Esophagus squamous epithelium (tissue), 5 donors: ENCODE results near the gene MFN2. TPM values are rescaled to one million over a fixed set of nuclear protein-coding genes. Genes with fewer than 3 reads are reported as not detected.

Source experiments
- DNase-seq: peaks from one replicate; lab custom pipeline; 2025; lab: John Stamatoyannopoulos, UW
- H3K27ac ChIP-seq, 4 donors: fragments of 200-600 bp; sonication (generic); one replicate each; pipeline ENCODE4 v1.5.1; 2016 to 2019; ENCODE audit warnings: mild to moderate bottlenecking in 1 of 4
- H3K27me3 ChIP-seq, 4 donors: fragments of 200-600 bp; sonication (generic); 1 replicate in 3 of 4; 2 replicates in 1 of 4; pipeline versions ENCODE4 v1.5.1 to v1.6.0; 2017 to 2021; ENCODE audit warnings: antibody characterized with exemption in 1 of 4
- H3K36me3 ChIP-seq, 3 donors: fragments of 200-600 bp; sonication (generic); one replicate each; pipeline ENCODE4 v1.5.1; 2016 to 2019
- H3K4me1 ChIP-seq, 3 donors: fragments of 200-600 bp; sonication (generic); one replicate each; pipeline ENCODE4 v1.5.1; 2017 to 2019
- H3K4me3 ChIP-seq, 4 donors: fragments of 200-600 bp; sonication (generic); 1 replicate in 3 of 4; 2 replicates in 1 of 4; pipeline ENCODE4 v1.5.1; 2016 to 2019; ENCODE audit warnings: mild to moderate bottlenecking in 2 of 4, moderate library complexity in 1 of 4
- H3K9me3 ChIP-seq, 3 donors: fragments of 200-600 bp; sonication (generic); one replicate each; pipeline ENCODE4 v1.5.1; 2016 to 2019
- POLR2A ChIP-seq, 4 donors: fragments of 450-650 bp; IDR thresholded peaks; one replicate each; pipeline ENCODE4 v1.6.1; 2017; ENCODE audit warnings: antibody characterized with exemption in 4 of 4, mild to moderate bottlenecking in 4 of 4, moderate library complexity in 3 of 4
- WGBS, 2 donors: methylation state at CpG; one replicate each; pipeline ENCODE4 v1.1.5; 2018; 5-methylcytosine and 5-hydroxymethylcytosine counted together
- intact Hi-C: fragments of 100-400 bp; cut with DNase I; formaldehyde crosslinking; loops from one replicate; pipeline ENCODE4 v1.15.0; 2022
- total RNA-seq, 4 donors: library from RNA; depleted of rRNA; stranded (reverse); fragments of >200 nt; gene quantifications; one replicate each; pipeline ENCODE4 v1.1.0, GENCODE V29; 2016
- TF ChIP-seq, protein P1 (sequence below), 6 experiments: fragments of 450-650 bp in 4 of 6; fragments of 200-600 bp in 2 of 6; sonication (generic) in 2 of 6; IDR thresholded peaks; one replicate each; pipeline ENCODE4 v1.5.1; 2016 to 2019; ENCODE audit warnings: antibody characterized with exemption in 6 of 6, mild to moderate bottlenecking in 4 of 6, moderate library complexity in 4 of 6
- donor health status: DM: yes; HTN: yes; CAD: no.

Gene MFN2
- total RNA-seq, 4 donors from 2014 or later = 64.4 to 96.9 (median 78.7) TPM

- no peak for DNase-seq
- intact Hi-C loops = no loop called here
- H3K27me3 ChIP-seq = peaks cover 0 to 22% (median 0%) of the 10 kb centered on the region in 4 donors
- H3K4me3 ChIP-seq = no peak overlapping the region
- H3K4me1 ChIP-seq = peaks cover 7 to 22% (median 11%) of the 10 kb centered on the region in 3 donors
- TF ChIP-seq, protein P1, sequence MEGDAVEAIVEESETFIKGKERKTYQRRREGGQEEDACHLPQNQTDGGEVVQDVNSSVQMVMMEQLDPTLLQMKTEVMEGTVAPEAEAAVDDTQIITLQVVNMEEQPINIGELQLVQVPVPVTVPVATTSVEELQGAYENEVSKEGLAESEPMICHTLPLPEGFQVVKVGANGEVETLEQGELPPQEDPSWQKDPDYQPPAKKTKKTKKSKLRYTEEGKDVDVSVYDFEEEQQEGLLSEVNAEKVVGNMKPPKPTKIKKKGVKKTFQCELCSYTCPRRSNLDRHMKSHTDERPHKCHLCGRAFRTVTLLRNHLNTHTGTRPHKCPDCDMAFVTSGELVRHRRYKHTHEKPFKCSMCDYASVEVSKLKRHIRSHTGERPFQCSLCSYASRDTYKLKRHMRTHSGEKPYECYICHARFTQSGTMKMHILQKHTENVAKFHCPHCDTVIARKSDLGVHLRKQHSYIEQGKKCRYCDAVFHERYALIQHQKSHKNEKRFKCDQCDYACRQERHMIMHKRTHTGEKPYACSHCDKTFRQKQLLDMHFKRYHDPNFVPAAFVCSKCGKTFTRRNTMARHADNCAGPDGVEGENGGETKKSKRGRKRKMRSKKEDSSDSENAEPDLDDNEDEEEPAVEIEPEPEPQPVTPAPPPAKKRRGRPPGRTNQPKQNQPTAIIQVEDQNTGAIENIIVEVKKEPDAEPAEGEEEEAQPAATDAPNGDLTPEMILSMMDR (IDR thresholded peaks at IDR 0.05) = no peak
- TF ChIP-seq POLR2A (IDR thresholded peaks at IDR 0.05) = no peak
- WGBS, 2 donors = 9 to 12% methylated on average over 9 of the region's 9 CpGs
- no peaks in the 10 kb centered on the region for H3K9me3 ChIP-seq
- peak overlapping the region in 1 of 4 donors; percentile 11 for H3K27ac ChIP-seq
- no peaks in the 10 kb centered on the region for H3K36me3 ChIP-seq
These were observed 71.8 kb downstream of the MFN2 start for GRCh38 chr1:12052008-12052573.

GRCh38 chr1:12052997-12053686 is 72.9 kb downstream of the MFN2 start:
- 41 to 55% methylated on average over 8 to 9 of the region's 14 CpGs for WGBS, 2 donors
- TF ChIP-seq POLR2A (IDR thresholded peaks at IDR 0.05) = no peak
- TF ChIP-seq, protein P1 (IDR thresholded peaks at IDR 0.05) = peak in 2 of 6 experiments; percentile 13 to 35
- Histone ChIP-seq H3K4me1 (peaks cover 7 to 22% (median 11%) of the 10 kb centered on the region in 3 donors), H3K4me3 (no peak overlapping the region), H3K9me3 (no peaks in the 10 kb centered on the region), H3K36me3 (no peaks in the 10 kb centered on the region), H3K27me3 (peaks cover 0 to 12% (median 0%) of the 10 kb centered on the region in 4 donors), H3K27ac (no peak overlapping the region)
- intact Hi-C loops = no loop called here
- no peak for DNase-seq

- Histone ChIP-seq H3K36me3 (no peaks in the 10 kb centered on the region), H3K4me1 (peaks cover 7 to 22% (median 11%) of the 10 kb centered on the region in 3 donors), H3K9me3 (no peaks in the 10 kb centered on the region), H3K4me3 (no peak overlapping the region), H3K27me3 (peaks cover 0 to 6% (median 0%) of the 10 kb centered on the region in 4 donors), H3K27ac (no peak overlapping the region)
- no peak for TF ChIP-seq POLR2A (IDR thresholded peaks at IDR 0.05)
- TF ChIP-seq, protein P1 (IDR thresholded peaks at IDR 0.05) = no peak
- DNase-seq = no peak
- intact Hi-C loops = no loop called here
- 67 to 74% methylated on average over 5 to 7 of the region's 13 CpGs for WGBS, 2 donors
These were observed 73.7 kb downstream of the MFN2 start for GRCh38 chr1:12053752-12054548.

- Histone ChIP-seq H3K36me3 (no peaks in the 10 kb centered on the region), H3K27ac (no peak overlapping the region), H3K9me3 (no peaks in the 10 kb centered on the region), H3K4me1 (peaks cover 7 to 22% (median 11%) of the 10 kb centered on the region in 3 donors), H3K4me3 (no peak overlapping the region), H3K27me3 (peaks cover 0 to 10% (median 0%) of the 10 kb centered on the region in 4 donors)
- DNase-seq = no peak
- intact Hi-C loops = no loop called here
- 87 to 100% methylated on average over 4 of the region's 6 CpGs for WGBS, 2 donors
- TF ChIP-seq, protein P1 (IDR thresholded peaks at IDR 0.05) = no peak
- TF ChIP-seq POLR2A (IDR thresholded peaks at IDR 0.05) = no peak
These were observed 75.0 kb downstream of the MFN2 start for GRCh38 chr1:12055259-12055658.
